Renal pelvis (tissue), 4 donors: Measurements from ENCODE around the gene TTC29. TPM values are rescaled to one million over a fixed set of nuclear protein-coding genes. Genes with fewer than 3 reads are reported as not detected.
"Not testable (repeated sequence)": the region's sequence is repeated elsewhere in the genome, so short reads cannot be mapped to it uniquely, and the experiment has no call there.

ENCODE experiments used
- DNase-seq: peaks from one replicate; pipeline ENCODE4 v3.0.0-alpha.2; 2013
- polyA plus RNA-seq, 3 donors: library from polyadenylated mRNA; unstranded; fragments of 120-200 nt; gene quantifications; one replicate each; pipeline ENCODE4 v1.2.1, GENCODE V29; 2013; ENCODE audit not compliant: insufficient read length in 3 of 3

TTC29 gene
- polyA plus RNA-seq, 3 donors = 1.1 to 2.0 (median 1.2) TPM

GRCh38 chr4:146723519-146723918 is 222.1 kb downstream of the TTC29 start:
- not testable (repeated sequence) for DNase-seq

DNA sequence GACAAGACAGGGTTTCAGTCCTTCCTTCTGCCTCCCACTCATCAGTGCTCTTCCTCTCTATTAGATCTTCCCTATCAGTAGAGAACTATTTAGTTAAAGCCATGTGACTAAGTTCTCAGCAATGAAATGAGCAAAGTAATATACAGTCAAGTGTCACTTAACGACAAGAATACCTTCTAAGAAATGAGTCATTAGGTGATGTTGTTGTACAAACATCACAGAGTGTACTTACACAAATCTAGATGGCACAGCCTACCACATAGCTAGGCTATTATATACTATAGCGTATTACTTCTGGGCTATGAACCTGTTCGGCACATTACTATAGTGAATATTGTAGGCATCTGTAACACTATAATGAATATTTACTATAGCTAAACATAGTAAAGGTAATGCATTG is 235.7 kb downstream of the TTC29 start:
- DNase-seq = no peak

DNA sequence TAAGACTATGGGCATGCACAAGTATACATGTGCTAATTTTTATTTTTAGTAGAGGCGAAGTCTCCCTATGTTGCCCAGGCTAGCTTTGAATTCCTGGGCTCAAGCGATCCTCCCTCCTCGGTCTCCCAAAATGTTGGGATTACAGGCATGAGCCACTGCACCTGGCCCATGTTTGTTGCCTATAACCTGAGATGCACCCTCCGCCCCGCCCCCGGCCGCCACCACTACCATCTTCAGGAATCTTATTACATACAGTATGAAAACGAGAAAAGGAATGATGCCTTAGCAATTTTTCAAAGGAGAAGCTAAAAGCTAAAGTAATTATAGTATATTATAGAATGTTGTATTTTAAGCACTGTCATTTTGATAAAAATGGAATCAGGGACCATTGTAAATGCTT is 245.8 kb downstream of the TTC29 start:
- DNase-seq = no peak

DNA sequence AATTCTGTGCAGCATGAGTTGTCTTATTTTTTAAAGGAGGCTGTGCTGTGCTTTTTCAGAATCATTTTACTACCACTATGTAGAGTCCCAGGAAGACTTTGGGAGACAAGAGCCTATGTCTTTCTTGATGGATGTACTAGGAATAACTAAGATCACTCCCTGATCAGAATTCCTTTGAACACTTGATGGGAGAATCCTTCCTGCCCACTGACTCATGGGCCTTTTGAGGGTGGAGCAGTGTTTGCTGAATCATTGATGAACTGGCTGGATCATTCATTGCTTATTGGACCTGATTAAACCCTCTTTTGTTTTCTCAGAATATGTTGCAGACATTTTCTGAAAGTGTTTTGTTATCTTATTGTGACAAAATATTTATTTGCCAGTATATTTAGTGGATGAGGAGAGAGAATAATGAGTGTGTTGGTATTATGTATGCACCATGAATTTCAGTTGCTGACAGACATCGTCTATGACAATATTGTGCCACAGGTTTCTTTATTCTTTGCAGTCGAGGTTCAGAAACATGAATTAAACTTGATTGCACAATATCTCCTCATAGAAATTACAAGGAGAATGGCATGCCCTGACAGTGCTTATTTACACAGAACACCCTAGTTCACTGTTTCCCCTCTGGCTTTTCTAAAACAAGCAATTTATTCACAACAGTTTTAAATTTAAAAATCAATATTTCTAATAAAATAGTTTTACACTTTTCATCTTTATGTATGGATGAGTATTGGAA is 270.7 kb downstream of the TTC29 start:
- DNase-seq = no peak

DNA sequence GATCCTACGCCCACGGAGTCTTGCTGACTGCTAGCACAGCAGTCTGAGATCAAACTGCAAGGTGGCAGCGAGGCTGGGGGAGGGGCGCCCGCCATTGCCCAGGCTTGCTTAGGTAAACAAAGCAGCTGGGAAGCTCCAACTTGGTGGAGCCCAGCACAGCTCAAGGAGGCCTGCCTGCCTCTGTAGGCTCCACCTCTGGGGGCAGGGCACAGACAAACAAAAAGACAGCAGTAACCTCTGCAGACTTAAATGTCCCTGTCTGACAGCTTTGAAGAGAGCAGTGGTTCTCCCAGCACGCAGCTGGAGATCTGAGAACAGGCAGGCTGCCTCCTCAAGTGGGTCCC is 281.7 kb downstream of the TTC29 start:
- not testable (repeated sequence) for DNase-seq

DNA sequence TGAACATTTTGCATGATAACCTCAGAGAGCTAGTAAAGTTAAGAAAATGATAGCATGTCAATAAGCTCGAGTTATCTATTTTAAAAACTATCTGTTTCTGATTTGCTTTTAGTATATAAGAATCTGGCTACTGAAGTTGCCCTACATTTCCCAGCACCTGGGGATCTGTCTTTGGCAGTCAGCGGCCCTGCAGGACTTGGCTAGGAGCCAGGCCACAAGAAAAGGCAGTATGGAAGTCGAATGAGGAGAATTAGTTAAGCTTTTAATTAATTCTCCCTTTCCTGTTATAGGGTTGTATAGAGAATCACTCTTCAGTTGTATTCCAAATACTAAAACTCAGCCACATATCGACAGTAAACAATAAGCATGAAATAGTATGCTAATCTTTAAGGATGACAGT is 284.3 kb downstream of the TTC29 start:
- no peak for DNase-seq
